COLO668 (cell line): ENCODE measurements around the gene ZNF396.

Experiments used
- DNase-seq: peaks from one replicate; lab custom pipeline; 2025; ENCODE audit not compliant: unreplicated experiment; lab: John Stamatoyannopoulos, UW

The ZNF396 gene

GRCh38 chr18:35343488-35343935 is 33.6 kb downstream of the ZNF396 start:
- DNase-seq, result no peak

GRCh38 chr18:35337286-35337685 is 39.9 kb downstream of the ZNF396 start:
- DNase-seq, result no peak

- no peak for DNase-seq
Observed at GRCh38 chr18:35335866-35336265, 41.3 kb downstream of the ZNF396 start.

GRCh38 chr18:35334821-35335220 is 42.3 kb downstream of the ZNF396 start:
- DNase-seq, result no peak

GRCh38 chr18:35334212-35334611 is 42.9 kb downstream of the ZNF396 start:
- DNase-seq, result no peak

GRCh38 chr18:35331367-35332087 is 45.6 kb downstream of the ZNF396 start:
- DNase-seq, result no peak

- DNase-seq, result no peak
Observed at GRCh38 chr18:35328868-35329267, 48.3 kb downstream of the ZNF396 start.

- no peak for DNase-seq
Observed at GRCh38 chr18:35326695-35327387, 50.3 kb downstream of the ZNF396 start.

- DNase-seq, result no peak
Observed at GRCh38 chr18:35324926-35325655, 52.0 kb downstream of the ZNF396 start.

GRCh38 chr18:35322486-35323458 is 54.4 kb downstream of the ZNF396 start:
- no peak for DNase-seq
